Activated CD4-positive, alpha-beta T cell treated with anti-CD3 and anti-CD28 coated beads, Interleukin-2, amount 50 U/mL, for 24 hours (primary cell): ENCODE measurements around the gene EPN1.
"Not testable (repeated sequence)": the region's sequence is repeated elsewhere in the genome, so short reads cannot be mapped to it uniquely, and the experiment has no call there.

ENCODE experiments used
- DNase-seq, 2 donors: peaks; one replicate each; pipeline ENCODE4 v3.0.0-alpha.2; 2020; ENCODE audit warnings: low read depth in 1 of 2, low spot score in 1 of 2

EPN1 gene

DNA sequence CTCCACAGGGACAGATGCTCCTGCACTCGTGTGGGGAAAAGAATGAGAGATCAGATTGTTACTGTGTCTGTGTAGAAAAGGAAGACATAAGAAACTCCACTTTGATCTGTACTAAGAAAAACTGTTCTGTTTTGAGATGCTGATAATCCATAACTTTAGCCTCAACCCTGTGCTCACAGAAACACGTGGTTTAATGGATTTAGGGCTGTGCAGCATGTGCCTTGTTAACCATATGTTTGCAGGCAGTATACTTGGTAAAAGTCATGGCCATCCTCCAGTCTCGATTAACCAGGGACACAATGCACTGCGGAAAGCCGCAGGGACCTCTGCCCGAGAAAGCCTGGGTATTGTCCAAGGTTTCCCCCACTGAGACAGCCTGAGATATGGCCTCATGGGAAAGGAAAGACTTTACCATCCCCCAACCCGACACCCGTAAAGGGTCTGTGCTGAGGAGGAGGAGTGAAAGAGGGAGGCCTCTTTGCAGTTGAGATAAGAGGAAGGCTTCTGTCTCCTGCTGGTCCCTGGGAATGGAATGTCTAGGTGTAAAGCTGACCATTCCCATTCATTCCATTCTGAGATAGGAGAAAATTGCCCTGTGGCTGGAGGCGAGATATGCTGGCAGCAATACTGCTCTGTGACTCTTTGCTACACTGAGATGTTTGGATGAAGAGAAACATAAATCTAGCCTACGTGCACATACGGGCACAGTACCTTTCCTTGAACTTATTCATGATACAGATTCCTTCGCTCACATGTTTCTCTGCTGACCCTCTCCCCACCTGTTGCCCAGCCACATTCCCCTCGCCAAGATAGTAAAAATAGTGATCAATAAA lies 43.1 kb downstream of the EPN1 start:
- not testable (repeated sequence) for DNase-seq

GRCh38 chr19:55720214-55720746 lies 45.3 kb downstream of the EPN1 start:
- DNase-seq: no peak

GRCh38 chr19:55720801-55721200 lies 45.8 kb downstream of the EPN1 start:
- DNase-seq: no peak

DNA sequence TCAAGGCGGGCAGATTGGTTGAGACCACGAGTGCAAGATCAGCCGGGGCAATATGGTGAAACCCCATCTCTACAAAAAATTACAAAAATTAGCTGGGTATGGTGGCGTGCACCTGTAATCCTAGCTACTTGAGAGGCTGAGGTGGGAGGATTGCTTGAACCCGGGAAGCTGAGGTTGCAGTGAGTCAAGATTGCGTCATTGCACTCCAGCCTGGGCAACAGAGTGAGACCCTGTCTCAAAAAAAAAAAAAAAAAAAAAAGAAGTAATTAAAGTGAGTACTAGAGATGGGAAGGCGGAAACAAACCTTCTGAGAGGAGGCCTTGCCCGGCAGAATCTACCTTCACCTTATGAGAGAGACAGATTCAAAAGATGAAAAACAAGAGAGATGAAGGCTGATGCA lies 48.5 kb downstream of the EPN1 start:
- DNase-seq: no peak

GRCh38 chr19:55730378-55730777 lies 55.4 kb downstream of the EPN1 start:
- DNase-seq: not testable (repeated sequence)

DNA sequence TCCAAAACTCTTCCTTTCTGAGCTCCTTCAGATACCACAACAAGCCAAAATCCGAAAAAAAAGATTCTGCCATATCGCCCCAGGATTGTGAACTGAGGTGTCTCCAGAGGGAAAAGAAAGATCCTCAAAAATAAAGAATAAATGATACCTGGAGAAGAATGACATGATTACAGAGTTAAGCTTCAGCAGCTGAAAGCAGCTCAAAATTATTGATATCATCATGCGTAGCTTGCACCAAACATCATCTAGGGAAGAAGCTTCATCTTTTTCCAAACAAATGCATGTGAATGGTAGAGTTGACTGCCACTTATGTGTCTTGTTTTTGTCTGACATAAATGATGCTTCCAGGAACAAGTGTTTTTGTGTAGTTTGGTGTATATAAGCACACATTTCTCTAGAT lies 63.3 kb downstream of the EPN1 start, which contains the start of gene NLRP9:
TSS of gene NLRP9 (minus strand) at position 101 of the 400 bp plus-strand sequence. CDS start at position 73, 28 bp downstream.
- no peak for DNase-seq

- DNase-seq: no peak
Observed at GRCh38 chr19:55750715-55751114, 75.7 kb downstream of the EPN1 start.

GRCh38 chr19:55753401-55753800 lies 78.4 kb downstream of the EPN1 start:
- no peak for DNase-seq

DNA sequence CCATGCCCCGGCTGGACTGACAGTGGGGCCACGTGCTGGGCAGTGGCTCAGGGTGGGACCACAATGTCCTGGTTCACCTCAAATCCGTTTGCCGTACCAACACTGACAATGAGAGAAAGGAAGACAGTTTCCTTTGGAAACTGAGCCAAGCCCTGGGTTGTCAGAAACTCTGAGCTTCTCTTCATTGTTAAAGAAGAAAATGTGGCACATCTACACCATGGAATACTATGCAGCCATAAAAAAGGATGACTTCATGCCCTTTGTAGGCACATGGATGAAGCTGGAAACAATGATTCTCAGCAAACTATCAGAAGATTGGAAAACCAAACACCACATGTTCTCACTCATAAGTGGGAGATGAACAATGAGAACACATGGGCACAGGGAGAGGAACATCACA lies 81.8 kb downstream of the EPN1 start:
- not testable (repeated sequence) for DNase-seq

- not testable (repeated sequence) for DNase-seq
Observed at GRCh38 chr19:55758797-55759196, 83.8 kb downstream of the EPN1 start, which contains the start of gene RFPL4A. Gene RFPL4A (plus strand): TSS chr19:55759097. CDS start chr19:55761801, 2,704 bp downstream.
